NCI-H2081 (cell line): ENCODE data around the gene UFD1.
A peak's percentile ranks its signal among the peaks of the same experiment; 100 is the strongest.
"Not testable (repeated sequence)": the region's sequence is repeated elsewhere in the genome, so short reads cannot be mapped to it uniquely, and the experiment has no call there.

Experiments used
- DNase-seq, 2 experiments: peaks; one replicate each; lab custom pipeline; 2025; lab: John Stamatoyannopoulos, UW

The UFD1 gene

GRCh38 chr22:19448739-19449421 is 30.1 kb downstream of the UFD1 start:
- DNase-seq = no peak

GRCh38 chr22:19448076-19448607 is 30.9 kb downstream of the UFD1 start:
- DNase-seq = peak; percentile 50 to 64

- DNase-seq = peak; percentile 90 to 97
These were observed 31.5 kb downstream of the UFD1 start, which contains the start of gene C22orf39 for GRCh38 chr22:19447330-19448075. Gene C22orf39, minus strand, starts transcription at chr22:19447711. Its CDS starts 23 bp downstream, at chr22:19447688.

DNA sequence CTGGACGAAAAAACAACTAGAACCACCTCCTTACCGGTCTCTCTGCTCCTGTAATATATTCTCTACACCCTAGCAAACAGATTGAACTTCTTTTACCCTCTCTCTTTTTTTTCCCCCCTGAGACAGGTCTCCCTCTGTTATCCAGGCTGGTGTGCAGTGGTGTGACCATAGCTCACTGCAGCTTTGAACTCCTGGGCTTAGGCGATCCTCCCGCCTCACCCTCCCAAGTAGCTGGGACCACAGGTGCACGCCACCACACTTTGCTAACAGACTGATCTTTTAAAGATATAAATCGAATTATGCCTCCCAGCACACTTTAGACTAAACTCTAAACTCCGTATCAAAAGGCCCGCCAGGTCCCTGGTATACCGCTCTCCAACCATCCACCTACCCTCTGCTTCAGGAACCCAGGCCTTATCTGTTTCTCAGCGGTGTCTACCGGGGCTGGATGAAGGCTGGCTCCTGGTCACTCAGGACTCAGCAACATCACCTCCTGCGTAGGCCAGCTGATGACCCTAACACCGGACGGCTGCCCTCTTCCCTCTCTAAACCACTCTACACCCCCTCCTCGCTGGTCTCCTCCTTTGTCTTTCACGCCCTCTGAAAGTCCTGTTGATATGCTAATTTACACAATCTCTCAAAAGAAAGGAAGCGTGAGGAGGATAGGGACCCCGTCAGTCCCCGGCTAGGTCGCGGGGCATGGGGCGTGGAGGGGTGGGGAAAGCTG is 32.2 kb downstream of the UFD1 start:
- DNase-seq = no peak

- DNase-seq = not testable (repeated sequence)
These were observed 33.6 kb downstream of the UFD1 start for GRCh38 chr22:19445279-19445982.

GRCh38 chr22:19443544-19444211 is 35.3 kb downstream of the UFD1 start:
- DNase-seq = no peak

GRCh38 chr22:19442166-19442565 is 36.8 kb downstream of the UFD1 start:
- no peak for DNase-seq

GRCh38 chr22:19440411-19441195 is 38.4 kb downstream of the UFD1 start:
- DNase-seq = no peak

DNA sequence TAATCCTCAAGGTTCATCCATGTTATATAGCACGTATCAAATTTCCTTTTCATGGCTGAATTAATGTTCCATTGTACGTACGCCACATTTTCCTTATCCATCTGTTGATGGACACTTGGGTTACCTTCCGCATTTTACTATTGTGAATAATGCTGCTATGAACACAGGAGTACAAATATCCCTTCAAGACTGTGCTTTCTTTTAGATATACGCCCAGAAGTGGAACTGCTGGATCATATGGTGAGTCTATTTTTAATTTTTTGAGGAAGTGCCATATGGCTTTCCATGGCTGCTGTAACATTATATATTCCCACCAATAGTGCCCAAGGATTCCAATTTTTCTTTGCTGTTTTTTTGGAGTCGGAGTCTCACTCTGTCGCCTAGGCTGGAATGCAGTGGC is 40.7 kb downstream of the UFD1 start:
- no peak for DNase-seq

DNA sequence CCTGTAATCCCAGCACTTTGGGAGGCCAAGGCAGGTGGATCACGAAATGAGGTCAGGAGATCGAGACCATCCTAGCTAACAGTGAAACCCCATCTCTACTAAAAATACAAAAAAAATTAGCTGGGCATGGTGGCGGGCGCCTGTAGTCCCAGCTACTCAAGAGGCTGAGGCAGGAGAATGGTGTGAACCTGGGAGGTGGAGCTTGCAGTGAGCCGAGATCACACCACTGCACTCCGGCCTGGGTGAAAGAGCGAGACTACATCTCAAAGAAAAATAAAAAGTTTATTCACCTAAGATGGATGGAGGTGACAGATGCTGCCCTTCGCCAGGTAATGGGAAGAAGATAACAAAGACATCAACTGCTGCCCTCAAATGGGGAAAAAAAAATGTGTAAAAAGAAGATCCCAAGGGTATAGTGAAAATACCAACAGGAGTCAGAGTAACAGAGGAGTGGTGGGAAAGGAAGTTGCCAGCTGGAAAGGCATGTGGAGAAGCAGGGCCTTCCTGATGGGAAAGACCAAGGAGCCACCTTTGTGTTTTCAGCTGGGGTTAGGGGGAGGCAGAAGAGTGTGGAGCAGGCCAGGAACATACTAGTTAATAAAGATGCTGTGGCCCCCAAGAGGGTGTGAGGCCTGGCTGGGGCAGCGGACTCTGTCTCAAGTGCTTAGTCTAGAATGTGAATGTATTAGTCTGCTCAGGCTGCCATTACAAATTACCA is 42.4 kb downstream of the UFD1 start:
- DNase-seq = not testable (repeated sequence)

DNA sequence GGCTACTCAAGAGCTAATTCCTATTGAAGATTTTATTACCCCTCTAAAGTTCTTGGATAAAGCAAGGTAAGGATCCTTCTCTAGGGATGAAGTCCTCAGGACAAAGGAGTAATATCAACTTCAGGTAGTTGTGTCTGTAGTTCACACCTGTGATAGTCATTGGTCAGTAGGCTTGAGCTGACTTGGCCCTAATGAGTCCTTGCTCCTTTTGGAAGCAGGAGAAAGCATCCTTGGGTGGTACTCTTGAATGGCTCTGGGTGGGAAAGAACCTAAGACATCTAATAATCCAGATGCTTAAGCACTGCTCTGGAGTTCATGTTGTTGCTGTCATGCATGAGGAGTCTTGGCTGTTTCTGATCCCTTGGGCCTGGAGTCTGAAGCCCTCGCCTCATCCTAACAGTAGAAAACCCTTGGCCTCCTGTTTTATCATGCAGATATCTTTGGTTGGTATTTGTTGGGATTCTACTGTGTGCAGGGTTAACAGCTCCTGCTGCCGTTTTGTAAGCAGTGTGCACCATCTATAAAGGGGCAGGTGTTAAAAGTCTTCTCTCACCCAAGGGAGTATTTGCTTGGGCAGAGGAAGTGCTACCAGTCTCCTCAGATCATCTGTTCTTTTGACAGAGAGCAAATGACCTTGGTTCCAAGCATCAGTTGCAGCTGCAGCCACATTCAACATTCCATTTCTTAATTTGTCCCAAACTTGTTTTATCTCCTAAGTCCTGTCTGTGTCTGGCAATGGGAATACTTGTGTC is 44.0 kb downstream of the UFD1 start:
- no peak for DNase-seq

- no peak for DNase-seq
These were observed 44.6 kb downstream of the UFD1 start for GRCh38 chr22:19434401-19434800.

GRCh38 chr22:19432133-19432851 is 46.7 kb downstream of the UFD1 start, which contains the start of gene MRPL40:
Gene MRPL40, plus strand, starts transcription at chr22:19432545. Its CDS starts 10 bp downstream, at chr22:19432555.
- DNase-seq = peak; percentile 93 to 95

GRCh38 chr22:19431649-19432132 is 47.3 kb downstream of the UFD1 start, which contains the start of gene HIRA:
Gene HIRA, minus strand, starts transcription at chr22:19431733. Its CDS starts 257 bp downstream, at chr22:19431476.
- DNase-seq = peak; percentile 73 to 81

DNA sequence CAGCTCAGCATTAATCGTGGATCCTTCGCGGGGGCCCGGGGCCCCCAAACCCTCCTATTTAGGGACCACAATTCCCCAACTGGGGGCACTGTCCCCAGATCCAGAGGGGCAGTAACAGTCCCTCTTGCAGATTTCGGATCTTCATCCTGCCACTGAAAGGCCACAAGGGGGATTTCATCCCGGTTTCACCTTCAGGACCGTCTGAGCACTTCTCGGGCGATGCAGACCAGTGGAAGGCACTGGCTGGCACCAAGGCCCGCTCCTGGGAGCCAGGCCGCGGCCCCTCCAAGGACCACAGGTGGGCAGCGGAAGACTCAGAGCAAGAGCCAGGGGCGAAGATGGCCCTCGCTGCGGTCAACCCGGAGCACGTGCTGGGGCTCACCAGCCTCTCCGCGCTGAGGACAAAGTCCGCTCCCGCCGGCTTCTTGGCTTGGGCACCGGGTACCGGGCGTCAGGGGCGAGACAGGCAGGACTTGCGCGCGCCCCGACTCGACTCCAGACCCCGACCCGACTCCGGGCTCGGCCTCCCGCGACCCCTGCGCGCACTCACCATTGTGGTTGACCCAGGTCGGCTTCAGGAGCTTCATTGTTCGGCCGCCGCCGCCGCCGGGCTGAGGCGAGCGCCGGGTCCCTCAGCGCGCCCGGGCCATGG is 48.0 kb downstream of the UFD1 start:
- peak in 1 of 2 experiments; percentile 16 for DNase-seq

DNA sequence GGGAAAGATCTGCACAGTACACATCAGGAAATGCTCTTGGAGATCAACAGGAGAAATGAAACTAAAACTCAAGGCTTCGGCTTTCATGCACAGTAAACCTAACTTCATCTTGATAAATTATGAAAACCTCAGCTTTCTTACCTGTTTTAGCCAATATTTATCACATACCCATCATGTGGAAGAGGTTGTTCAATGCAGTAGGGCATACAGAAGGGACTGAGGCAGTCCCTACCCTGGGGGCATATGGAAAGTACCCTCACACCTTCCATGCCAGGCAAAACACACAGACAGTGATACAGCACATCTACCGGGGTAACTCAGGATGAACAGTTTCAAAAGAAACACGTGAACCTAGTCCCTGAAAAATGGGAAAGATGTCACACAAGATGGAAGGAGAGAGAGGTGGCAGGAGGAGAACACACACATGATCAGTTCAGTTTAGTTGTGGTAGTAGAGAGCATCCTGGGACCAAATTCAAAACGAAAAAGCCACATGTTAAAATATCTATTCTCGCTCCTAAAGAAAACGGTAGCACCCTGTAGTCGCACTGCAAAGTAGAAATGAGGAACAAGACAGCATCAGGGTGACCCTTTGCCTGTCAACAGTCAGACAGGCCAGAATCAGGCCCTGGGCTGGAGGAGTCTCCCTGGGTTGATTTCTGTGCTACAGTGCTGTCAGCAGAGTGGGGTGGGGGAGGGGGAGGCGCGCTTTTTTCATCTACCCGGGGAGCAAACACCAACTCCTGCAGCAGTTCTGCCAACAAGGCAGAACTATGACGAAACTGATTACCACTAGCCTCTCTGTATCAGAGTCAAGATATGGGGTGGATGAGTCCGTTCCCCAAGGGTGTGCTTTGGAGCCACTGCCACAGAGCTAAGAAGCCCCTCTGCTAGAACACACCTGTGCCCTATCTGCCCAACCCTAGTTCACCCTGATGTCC is 48.8 kb downstream of the UFD1 start:
- DNase-seq = peak in 1 of 2 experiments; percentile 23
